ENCODE data around the gene HOTAIR. TPM values are rescaled to one million over a fixed set of nuclear protein-coding genes. Genes with fewer than 3 reads are reported as not detected.
A peak's percentile ranks its signal among the peaks of the same experiment; 100 is the strongest.

HOTAIR gene
- total and polyA plus RNA-seq, 7 donors, result 0.23 to 0.53 (median 0.25) TPM; not detected in 4

GRCh38 chr12:53983568-53983949 lies 8.8 kb upstream of the HOTAIR start:
- no peak for TF ChIP-seq CTCF (IDR thresholded peaks at IDR 0.05)
- Histone ChIP-seq H3K4me1 (peaks cover 9% of the 10 kb centered on the region), H3K36me3 (ENCODE audit: insufficient read depth in 1 of 2, low read depth in 1 of 2) (no peaks in the 10 kb centered on the region), H3K4me3 (peak overlapping the region; percentile 79), H3K27me3 (ENCODE audit: insufficient read depth in 3 of 3, low read length in 2 of 3) (peaks cover 0 to 6% (median 3%) of the 10 kb centered on the region in 3 donors), H3K9me3 (no peaks in the 10 kb centered on the region), H3K27ac (peak overlapping the region; percentile 95)
- 9 to 10% (median 9%) methylated on average over 17 of the region's 17 CpGs for WGBS, 3 donors
- DNase-seq (peak in 1 of 2 donors; percentile 56), ATAC-seq (peak in 1 of 4 donors; percentile 5)
- intact Hi-C loops (cut with DNase I), result loop anchor here (1.0 to 10.0 kb wide), 3 partner anchors 13 to 391 kb away; no protein-coding TSS in a partner anchor

DNA sequence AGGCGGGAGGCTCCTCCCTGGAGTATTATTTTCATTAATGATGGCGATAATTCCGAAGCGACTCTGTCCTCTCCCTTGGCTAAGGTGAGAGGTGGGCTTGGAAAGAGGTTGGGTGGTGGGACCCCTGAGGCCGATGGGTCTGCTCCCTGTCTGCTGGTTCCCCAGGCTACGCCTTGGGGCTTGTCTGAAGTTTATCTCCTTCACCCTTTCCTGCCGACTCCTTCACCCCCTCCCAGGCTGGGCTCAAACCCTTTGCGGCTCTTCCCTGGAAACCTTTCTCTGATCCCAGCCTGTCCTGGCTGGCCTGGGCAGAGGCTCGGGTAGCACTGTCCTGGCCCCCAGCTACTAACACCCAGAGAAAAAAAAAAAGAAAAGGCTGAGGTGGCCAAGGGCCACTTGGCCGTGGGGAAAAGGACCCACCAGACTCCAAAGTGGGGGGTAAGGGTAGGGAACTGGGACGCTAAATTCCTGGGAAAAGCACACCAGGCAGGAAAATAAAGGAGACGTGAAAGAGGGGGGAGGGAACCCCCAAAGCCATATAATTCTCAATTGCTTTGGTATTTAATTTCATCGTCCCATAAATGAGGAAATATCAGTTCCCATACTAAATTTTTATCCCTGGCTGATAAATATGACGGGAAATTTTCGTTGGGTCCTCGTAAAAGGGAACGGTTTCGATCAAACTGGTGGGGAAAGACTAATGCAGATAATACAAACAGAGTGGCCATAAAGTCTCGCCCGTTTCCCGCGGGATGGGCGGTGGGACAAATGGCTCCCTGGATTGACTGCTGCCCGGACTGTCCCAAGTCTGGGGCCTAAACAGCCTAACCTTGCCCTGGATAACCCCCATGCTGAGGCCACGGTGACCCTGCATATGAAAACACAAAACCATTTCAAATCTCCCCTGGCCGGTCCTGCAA lies 8.2 kb upstream of the HOTAIR start:
- no peaks in the 10 kb centered on the region for H3K9me3 ChIP-seq
- no peaks in the 10 kb centered on the region for H3K36me3 ChIP-seq (ENCODE audit: insufficient read depth in 1 of 2, low read depth in 1 of 2)
- peak overlapping the region; percentile 95 for H3K27ac ChIP-seq
- peak overlapping the region; percentile 79 for H3K4me3 ChIP-seq
- intact Hi-C loops (cut with DNase I), result loop anchor here (1.0 to 10.0 kb wide), 4 partner anchors 14 to 392 kb away; no protein-coding TSS in a partner anchor
- DNase-seq, result peak in 1 of 2 donors; percentile 54
- peak in 1 of 4 donors; percentile 11 for ATAC-seq
- TF ChIP-seq CTCF (IDR thresholded peaks at IDR 0.05), result no peak
- WGBS, 3 donors, result 9 to 13% (median 11%) methylated on average over 26 of the region's 26 CpGs
- peaks cover 0 to 7% (median 3%) of the 10 kb centered on the region in 3 donors for H3K27me3 ChIP-seq (ENCODE audit: insufficient read depth in 3 of 3, low read length in 2 of 3)
- H3K4me1 ChIP-seq, result peaks cover 3% of the 10 kb centered on the region

- peaks cover 0 to 8% (median 7%) of the 10 kb centered on the region in 3 donors for H3K27me3 ChIP-seq (ENCODE audit: insufficient read depth in 3 of 3, low read length in 2 of 3)
- no peaks in the 10 kb centered on the region for H3K4me1 ChIP-seq
- DNase-seq, result peak in 1 of 2 donors; percentile 62
- peak overlapping the region; percentile 79 for H3K4me3 ChIP-seq
- H3K9me3 ChIP-seq, result no peaks in the 10 kb centered on the region
- WGBS, 3 donors, result 8 to 15% (median 14%) methylated on average over 28 to 30 of the region's 30 CpGs
- intact Hi-C loops (cut with DNase I), result loop anchor here (1.0 to 10.0 kb wide), 3 partner anchors 15 to 393 kb away; no protein-coding TSS in a partner anchor
- no peak for TF ChIP-seq CTCF (IDR thresholded peaks at IDR 0.05)
- ATAC-seq, result no peak
- peak overlapping the region; percentile 95 for H3K27ac ChIP-seq
- H3K36me3 ChIP-seq (ENCODE audit: insufficient read depth in 1 of 2, low read depth in 1 of 2), result no peaks in the 10 kb centered on the region
Observed at GRCh38 chr12:53981634-53982565, 7.1 kb upstream of the HOTAIR start.

DNA sequence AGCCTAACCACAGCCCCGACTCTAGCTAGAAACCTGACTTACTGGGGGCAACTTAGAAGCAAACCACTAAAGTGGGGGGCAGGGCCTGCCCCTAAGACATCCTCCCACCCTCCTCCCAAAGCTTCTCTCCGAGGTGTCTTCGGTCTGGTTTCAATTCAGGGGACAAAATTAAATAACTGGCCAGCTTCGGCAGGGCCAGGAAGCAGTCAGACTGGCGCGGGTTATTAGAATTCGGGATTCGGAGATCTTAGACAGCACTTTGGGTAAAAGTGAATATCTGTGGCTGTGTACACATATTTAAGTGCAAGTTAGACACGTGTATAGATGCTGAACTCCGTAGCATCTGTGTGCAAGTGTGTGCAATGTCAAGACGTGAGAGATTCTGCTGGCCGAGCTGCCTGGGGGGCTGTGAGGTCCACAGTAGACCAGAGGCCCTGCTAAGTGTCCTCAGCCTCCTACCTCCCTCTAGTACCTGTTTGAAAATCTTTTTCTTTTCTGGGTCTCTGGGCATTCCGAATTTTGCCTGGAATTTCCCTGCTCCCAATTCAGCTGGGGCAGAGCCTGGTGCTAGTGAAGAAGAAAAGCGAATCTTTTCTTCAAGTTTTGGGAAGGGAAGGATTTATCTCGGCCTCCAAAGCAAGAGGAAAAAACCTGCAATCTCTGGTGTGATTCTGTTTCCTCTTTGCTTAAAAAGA lies 6.2 kb upstream of the HOTAIR start:
- Histone ChIP-seq H3K4me3 (peak overlapping the region; percentile 79), H3K4me1 (peaks cover 5% of the 10 kb centered on the region), H3K27ac (peak overlapping the region; percentile 95), H3K9me3 (no peaks in the 10 kb centered on the region), H3K36me3 (ENCODE audit: insufficient read depth in 1 of 2, low read depth in 1 of 2) (no peaks in the 10 kb centered on the region), H3K27me3 (ENCODE audit: insufficient read depth in 3 of 3, low read length in 2 of 3) (peaks cover 0 to 17% (median 7%) of the 10 kb centered on the region in 3 donors)
- ATAC-seq (no peak), DNase-seq (peak in 1 of 2 donors; percentile 44)
- TF ChIP-seq CTCF (IDR thresholded peaks at IDR 0.05), result no peak
- intact Hi-C loops (cut with DNase I), result loop anchor here in 1 of 2 donors (10.0 kb wide), 1 partner anchor 394 kb away; no protein-coding TSS in a partner anchor
- 25 to 29% (median 25%) methylated on average over 15 of the region's 15 CpGs for WGBS, 3 donors

Data from psoas muscle (tissue), 8 donors.